SU-DHL-6 (cell line): ENCODE results near the gene OR5B2.
"Not testable (repeated sequence)": the region's sequence is repeated elsewhere in the genome, so short reads cannot be mapped to it uniquely, and the experiment has no call there.

Experiments used
- EZH2phosphoT487 ChIP-seq: fragments of 200-600 bp; sonication (generic), shearing (Covaris generic); conservative IDR thresholded peaks from 2 replicates; pipeline ENCODE4 v1.6.1; 2018; ENCODE audit warnings: mild to moderate bottlenecking, antibody characterized with exemption, low read length, moderate library complexity, mixed read lengths
- TF ChIP-seq, protein P1 (sequence below): fragments of 200-600 bp; sonication (generic); IDR thresholded peaks from one replicate; pipeline ENCODE4 v1.5.1; 2017; ENCODE audit warnings: antibody characterized with exemption, mild to moderate bottlenecking, low read length, moderate library complexity; ENCODE audit not compliant: insufficient read depth, poor library complexity, severe bottlenecking

DNA sequence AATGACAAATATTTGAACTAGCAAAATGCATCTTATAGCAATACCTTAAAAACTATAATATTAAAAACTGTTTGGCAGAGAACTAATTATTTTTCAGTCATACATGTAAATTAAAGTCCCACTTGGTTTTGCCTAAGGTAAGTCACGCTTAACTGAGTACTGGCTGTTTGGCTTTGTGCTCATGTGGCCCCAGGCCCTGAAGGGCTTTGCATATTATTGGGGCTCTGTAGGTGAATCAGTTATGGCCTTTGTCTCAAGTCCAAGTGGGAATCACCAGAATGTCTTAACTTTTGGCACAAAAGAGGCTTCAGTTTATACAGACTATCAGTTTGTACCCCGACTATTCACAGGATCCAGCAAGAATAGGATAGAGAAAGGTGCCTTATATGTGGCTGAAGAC, 28.3 kb downstream of the OR5B2 start:
- TF ChIP-seq, protein P1, sequence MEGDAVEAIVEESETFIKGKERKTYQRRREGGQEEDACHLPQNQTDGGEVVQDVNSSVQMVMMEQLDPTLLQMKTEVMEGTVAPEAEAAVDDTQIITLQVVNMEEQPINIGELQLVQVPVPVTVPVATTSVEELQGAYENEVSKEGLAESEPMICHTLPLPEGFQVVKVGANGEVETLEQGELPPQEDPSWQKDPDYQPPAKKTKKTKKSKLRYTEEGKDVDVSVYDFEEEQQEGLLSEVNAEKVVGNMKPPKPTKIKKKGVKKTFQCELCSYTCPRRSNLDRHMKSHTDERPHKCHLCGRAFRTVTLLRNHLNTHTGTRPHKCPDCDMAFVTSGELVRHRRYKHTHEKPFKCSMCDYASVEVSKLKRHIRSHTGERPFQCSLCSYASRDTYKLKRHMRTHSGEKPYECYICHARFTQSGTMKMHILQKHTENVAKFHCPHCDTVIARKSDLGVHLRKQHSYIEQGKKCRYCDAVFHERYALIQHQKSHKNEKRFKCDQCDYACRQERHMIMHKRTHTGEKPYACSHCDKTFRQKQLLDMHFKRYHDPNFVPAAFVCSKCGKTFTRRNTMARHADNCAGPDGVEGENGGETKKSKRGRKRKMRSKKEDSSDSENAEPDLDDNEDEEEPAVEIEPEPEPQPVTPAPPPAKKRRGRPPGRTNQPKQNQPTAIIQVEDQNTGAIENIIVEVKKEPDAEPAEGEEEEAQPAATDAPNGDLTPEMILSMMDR, result not testable (repeated sequence)
- not testable (repeated sequence) for TF ChIP-seq EZH2phosphoT487
